Mucosa of descending colon (tissue), 3 donors: Measurements from ENCODE around the gene NCF4. TPM values are rescaled to one million over a fixed set of nuclear protein-coding genes. Genes with fewer than 3 reads are reported as not detected.

Experiments used
- ATAC-seq: fragments of 200-7000 bp; cut with Tn5 transposase; one replicate; pipeline ENCODE4 v1.9.1; 2020; ENCODE audit warnings: mild to moderate bottlenecking, moderate library complexity
- DNase-seq, 3 donors: peaks; one replicate each; pipeline ENCODE4 v3.0.0-alpha.2; 2020
- H3K36me3 ChIP-seq: fragments of 200-600 bp; one replicate; pipeline ENCODE4 v1.8.0; 2021; ENCODE audit warnings: low read depth, mild to moderate bottlenecking
- H3K4me1 ChIP-seq: fragments of 200-600 bp; one replicate; pipeline ENCODE4 v1.8.0; 2021; ENCODE audit warnings: low read depth, mild to moderate bottlenecking
- H3K4me3 ChIP-seq: fragments of 200-600 bp; one replicate; pipeline ENCODE4 v1.8.0; 2021; ENCODE audit warnings: mild to moderate bottlenecking
- H3K9me3 ChIP-seq: fragments of 200-600 bp; one replicate; pipeline ENCODE4 v1.8.0; 2021; ENCODE audit warnings: mild to moderate bottlenecking
- CTCF ChIP-seq: fragments of 200-600 bp; IDR thresholded peaks from one replicate; pipeline ENCODE4 v1.8.0; 2022; ENCODE audit warnings: antibody characterized with exemption, mild to moderate bottlenecking
- intact Hi-C, 2 donors: fragments of 100-400 bp; cut with DNase I in 1 of 2; cut with micrococcal nuclease in 1 of 2; formaldehyde crosslinking; loops; one replicate each; pipeline versions ENCODE4 v1.11.0 to v1.11.1; 2022; cut with DNase I, micrococcal nuclease
- total RNA-seq, 3 donors: library from RNA; stranded (reverse); fragmentation: NEBNext Ultra II Directional in 2 of 3; extraction: Animal tissue kit (Norgen Biotek cat#: 25700) in 2 of 3; gene quantifications; one replicate each; pipeline versions ENCODE4 v1.2.1 to v1.2.4, GENCODE V29; 2021 to 2023
- donor health status: DM: no; HTN: no; CAD: no; lungs with moderate emphysema.
- donor health status: DM: no; HTN: no; CAD: no.
- donor health status: DM: no; HTN: yes; CAD: no.

NCF4 gene
- total RNA-seq, 3 donors from 2014 or later = 6.3 to 15.2 (median 14.8) TPM

DNA sequence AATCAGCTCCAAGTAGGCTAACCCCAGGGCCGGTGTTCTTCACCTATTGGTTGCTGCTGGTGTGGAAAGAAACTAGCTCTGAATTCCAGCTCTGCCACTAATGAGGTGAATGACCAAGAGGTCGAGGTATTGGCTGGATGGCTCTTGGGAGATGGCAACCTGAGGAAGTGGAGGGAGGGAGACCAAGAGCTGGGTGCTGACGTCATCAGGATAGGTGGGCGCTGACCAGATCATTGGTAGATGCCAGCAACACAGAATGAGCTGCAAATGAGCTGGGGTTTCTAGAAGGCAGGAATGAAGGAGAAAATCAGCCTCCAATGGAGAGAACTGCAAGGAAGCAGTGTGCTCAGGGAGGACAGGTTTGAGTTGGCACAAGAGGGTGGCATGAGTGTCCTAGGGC, 37.9 kb downstream of the NCF4 start:
- Histone ChIP-seq H3K9me3 (no peaks in the 10 kb centered on the region), H3K36me3 (no peaks in the 10 kb centered on the region), H3K4me3 (no peak overlapping the region), H3K4me1 (no peaks in the 10 kb centered on the region)
- DNase-seq (no peak), ATAC-seq (no peak)
- intact Hi-C loops = no loop called here
- no peak for TF ChIP-seq CTCF

GRCh38 chr22:36899498-36899897, 38.7 kb downstream of the NCF4 start:
- H3K9me3 ChIP-seq = no peaks in the 10 kb centered on the region
- no peak overlapping the region for H3K4me3 ChIP-seq
- H3K36me3 ChIP-seq = no peaks in the 10 kb centered on the region
- H3K4me1 ChIP-seq = no peaks in the 10 kb centered on the region
- DNase-seq (no peak), ATAC-seq (no peak)
- intact Hi-C loops = no loop called here
- TF ChIP-seq CTCF = no peak

- DNase-seq = no peak
- H3K9me3 ChIP-seq = no peaks in the 10 kb centered on the region
- intact Hi-C loops = no loop called here
- H3K4me1 ChIP-seq = no peaks in the 10 kb centered on the region
- no peaks in the 10 kb centered on the region for H3K36me3 ChIP-seq
- peak; percentile 19 for ATAC-seq
- H3K4me3 ChIP-seq = no peak overlapping the region
- TF ChIP-seq CTCF = no peak
Observed at GRCh38 chr22:36900225-36900624, 39.4 kb downstream of the NCF4 start.

GRCh38 chr22:36900880-36901279, 40.1 kb downstream of the NCF4 start:
- intact Hi-C loops = no loop called here
- no peak for ATAC-seq
- no peak overlapping the region for H3K4me3 ChIP-seq
- no peaks in the 10 kb centered on the region for H3K36me3 ChIP-seq
- no peaks in the 10 kb centered on the region for H3K9me3 ChIP-seq
- no peak for TF ChIP-seq CTCF
- no peak for DNase-seq
- no peaks in the 10 kb centered on the region for H3K4me1 ChIP-seq

- intact Hi-C loops = no loop called here
- ATAC-seq (peak; percentile 38), DNase-seq (peak in 1 of 3 donors; percentile 10)
- Histone ChIP-seq H3K36me3 (no peaks in the 10 kb centered on the region), H3K9me3 (no peaks in the 10 kb centered on the region), H3K4me1 (no peaks in the 10 kb centered on the region), H3K4me3 (no peak overlapping the region)
- TF ChIP-seq CTCF = no peak
Observed at GRCh38 chr22:36901411-36902142, 40.8 kb downstream of the NCF4 start.
